ENCODE measurements around the gene CLCN1. TPM values are rescaled to one million over a fixed set of nuclear protein-coding genes. Genes with fewer than 3 reads are reported as not detected.

Gene CLCN1
- total RNA-seq, 1 experiment from 2014 or later: not detected

DNA sequence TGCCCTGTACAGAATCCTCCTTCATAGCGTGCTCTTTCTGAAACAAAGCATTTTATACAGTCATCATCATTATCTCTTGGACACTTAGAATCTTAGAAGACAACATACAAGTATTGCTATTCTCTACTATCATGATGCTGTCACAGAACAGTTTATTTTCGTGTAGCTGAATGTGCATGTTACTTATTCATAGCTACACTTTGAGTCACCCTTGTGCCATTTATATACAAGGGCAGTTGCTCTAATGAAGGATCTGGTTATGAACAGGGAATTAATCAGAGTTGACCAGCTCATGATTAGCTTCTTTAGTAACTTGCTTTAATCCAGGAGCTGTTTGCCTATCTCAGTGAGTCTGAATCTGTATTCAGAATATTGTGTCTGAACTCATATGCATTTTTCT lies 16.6 kb upstream of the CLCN1 start:
- DNase-seq (ENCODE audit: unreplicated experiment): no peak
- TF ChIP-seq, protein P1, sequence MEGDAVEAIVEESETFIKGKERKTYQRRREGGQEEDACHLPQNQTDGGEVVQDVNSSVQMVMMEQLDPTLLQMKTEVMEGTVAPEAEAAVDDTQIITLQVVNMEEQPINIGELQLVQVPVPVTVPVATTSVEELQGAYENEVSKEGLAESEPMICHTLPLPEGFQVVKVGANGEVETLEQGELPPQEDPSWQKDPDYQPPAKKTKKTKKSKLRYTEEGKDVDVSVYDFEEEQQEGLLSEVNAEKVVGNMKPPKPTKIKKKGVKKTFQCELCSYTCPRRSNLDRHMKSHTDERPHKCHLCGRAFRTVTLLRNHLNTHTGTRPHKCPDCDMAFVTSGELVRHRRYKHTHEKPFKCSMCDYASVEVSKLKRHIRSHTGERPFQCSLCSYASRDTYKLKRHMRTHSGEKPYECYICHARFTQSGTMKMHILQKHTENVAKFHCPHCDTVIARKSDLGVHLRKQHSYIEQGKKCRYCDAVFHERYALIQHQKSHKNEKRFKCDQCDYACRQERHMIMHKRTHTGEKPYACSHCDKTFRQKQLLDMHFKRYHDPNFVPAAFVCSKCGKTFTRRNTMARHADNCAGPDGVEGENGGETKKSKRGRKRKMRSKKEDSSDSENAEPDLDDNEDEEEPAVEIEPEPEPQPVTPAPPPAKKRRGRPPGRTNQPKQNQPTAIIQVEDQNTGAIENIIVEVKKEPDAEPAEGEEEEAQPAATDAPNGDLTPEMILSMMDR (IDR thresholded peaks at IDR 0.05; ENCODE audit: unreplicated experiment): no peak
- ChIA-PET CTCF (interaction anchor here (0.5 to 3.3 kb wide), 34 partner anchors 9 to 1269 kb away, joined by 3 to 30 read pairs (median 4); partner anchors contain the start of genes CASP2, CLCN1 and GSTK1), POLR2A (interaction anchor here (0.7 to 1.0 kb wide), 2 partner anchors 10 to 742 kb away, joined by 3 to 5 read pairs; no protein-coding TSS in a partner anchor)
- intact Hi-C loops (cut with micrococcal nuclease): no loop called here
- Mint-ChIP-seq H3K4me3 (ENCODE audit: unreplicated experiment) (no peak overlapping the region), H3K36me3 (ENCODE audit: insufficient read depth, unreplicated experiment) (peaks cover 84% of the 10 kb centered on the region), H3K4me1 (ENCODE audit: insufficient read depth, unreplicated experiment) (peaks cover 13% of the 10 kb centered on the region), H3K9me3 (ENCODE audit: unreplicated experiment) (no peaks in the 10 kb centered on the region), H3K27me3 (ENCODE audit: insufficient read depth, unreplicated experiment) (no peaks in the 10 kb centered on the region), H3K27ac (ENCODE audit: low read depth, unreplicated experiment) (no peak overlapping the region)
- no TSS peak for BruUV-seq (replicated peaks)

DNA sequence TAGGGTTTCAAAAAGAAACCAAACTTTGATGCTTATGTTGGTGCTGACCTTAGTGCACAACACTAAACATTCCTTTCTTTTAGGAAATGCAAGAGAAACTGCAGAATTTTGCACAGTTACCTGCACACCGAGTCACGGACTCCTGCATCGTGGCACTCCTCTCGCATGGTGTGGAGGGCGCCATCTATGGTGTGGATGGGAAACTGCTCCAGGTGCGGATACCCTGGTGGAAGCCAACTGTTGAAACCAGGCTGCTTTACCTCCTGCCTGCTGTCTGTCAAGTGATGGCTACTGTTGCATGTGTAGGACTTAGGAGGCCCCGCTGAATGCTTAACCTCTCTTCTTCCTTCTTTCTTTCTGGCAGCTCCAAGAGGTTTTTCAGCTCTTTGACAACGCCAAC lies 16.1 kb upstream of the CLCN1 start:
- BruUV-seq (replicated peaks): no TSS peak
- Mint-ChIP-seq H3K9me3 (ENCODE audit: unreplicated experiment) (no peaks in the 10 kb centered on the region), H3K4me1 (ENCODE audit: insufficient read depth, unreplicated experiment) (peaks cover 13% of the 10 kb centered on the region), H3K36me3 (ENCODE audit: insufficient read depth, unreplicated experiment) (peaks cover 84% of the 10 kb centered on the region), H3K4me3 (ENCODE audit: unreplicated experiment) (no peak overlapping the region), H3K27ac (ENCODE audit: low read depth, unreplicated experiment) (no peak overlapping the region), H3K27me3 (ENCODE audit: insufficient read depth, unreplicated experiment) (no peaks in the 10 kb centered on the region)
- CTCF ChIA-PET: interaction anchor here (0.5 to 3.3 kb wide), 33 partner anchors 9 to 1269 kb away, joined by 3 to 30 read pairs (median 4); partner anchors contain the start of genes CASP2, CLCN1 and GSTK1
- intact Hi-C loops (cut with micrococcal nuclease): loop anchor here (2.0 kb wide), 1 partner anchor 59 kb away; no protein-coding TSS in a partner anchor
- TF ChIP-seq, protein P1 (IDR thresholded peaks at IDR 0.05; ENCODE audit: unreplicated experiment): peak; percentile 43
- peak; percentile 45 for DNase-seq (ENCODE audit: unreplicated experiment)
- POLR2A ChIA-PET: no interaction called here

DNA sequence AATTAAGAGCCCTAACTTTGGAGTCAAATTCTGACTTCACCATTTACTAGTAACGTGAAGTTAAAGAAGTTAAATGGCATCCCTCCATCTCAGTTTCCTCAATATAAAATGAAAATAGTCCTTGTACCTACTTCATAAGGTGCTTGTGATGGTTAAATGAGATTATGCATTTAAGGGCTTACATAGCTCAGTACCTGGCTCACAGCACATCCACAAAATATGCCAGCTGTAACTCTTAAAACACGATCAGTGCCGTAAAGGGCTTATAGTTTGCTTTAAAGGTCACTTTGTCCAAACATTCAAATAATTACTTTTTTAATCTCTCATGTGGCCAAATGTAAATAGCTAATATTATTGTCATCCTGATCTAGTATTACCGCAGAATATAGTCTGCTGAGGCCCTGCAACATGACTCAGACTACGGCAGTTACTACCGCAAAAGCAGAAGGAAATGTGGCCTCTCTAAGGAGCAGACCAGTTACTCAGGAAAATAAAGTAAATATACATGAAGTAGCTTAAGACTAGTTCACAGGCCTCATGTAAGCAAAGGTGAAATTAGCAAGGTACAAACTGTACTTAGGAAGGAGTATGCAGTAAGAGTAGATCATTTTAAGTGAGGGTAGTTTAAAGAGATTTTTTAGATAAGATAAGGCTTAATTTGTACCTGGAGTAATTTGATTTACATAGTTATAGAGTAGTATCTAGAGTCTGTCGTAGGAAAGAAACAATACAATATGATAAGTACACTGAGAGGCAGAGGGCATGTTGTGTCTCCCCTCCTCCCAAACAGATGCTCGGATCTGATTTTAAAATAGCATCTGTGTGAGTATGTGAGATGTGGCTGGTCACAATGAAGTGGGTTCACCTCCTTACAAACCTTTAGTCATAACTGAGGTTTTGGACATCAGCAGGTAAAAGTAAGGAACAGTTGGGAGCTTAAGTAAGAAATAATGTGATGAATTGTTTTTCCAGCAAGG lies 14.7 kb upstream of the CLCN1 start:
- POLR2A ChIA-PET: interaction anchor here (1.3 to 1.7 kb wide), 3 partner anchors 9 to 13 kb away, joined by 3 to 6 read pairs (median 6); partner anchors contain the start of gene CASP2
- H3K9me3 Mint-ChIP-seq (ENCODE audit: unreplicated experiment): no peaks in the 10 kb centered on the region
- TF ChIP-seq, protein P1 (IDR thresholded peaks at IDR 0.05; ENCODE audit: unreplicated experiment): no peak
- intact Hi-C loops (cut with micrococcal nuclease): loop anchor here (2.0 kb wide), 1 partner anchor 60 kb away; no protein-coding TSS in a partner anchor
- H3K27me3 Mint-ChIP-seq (ENCODE audit: insufficient read depth, unreplicated experiment): no peaks in the 10 kb centered on the region
- CTCF ChIA-PET: interaction anchor here (0.7 to 3.3 kb wide), 7 partner anchors 11 to 212 kb away, joined by 3 to 30 read pairs (median 3); no protein-coding TSS in a partner anchor
- DNase-seq (ENCODE audit: unreplicated experiment): no peak
- peaks cover 84% of the 10 kb centered on the region for H3K36me3 Mint-ChIP-seq (ENCODE audit: insufficient read depth, unreplicated experiment)
- no peak overlapping the region for H3K4me3 Mint-ChIP-seq (ENCODE audit: unreplicated experiment)
- H3K4me1 Mint-ChIP-seq (ENCODE audit: insufficient read depth, unreplicated experiment): peaks cover 4% of the 10 kb centered on the region
- no TSS peak for BruUV-seq (replicated peaks)
- no peak overlapping the region for H3K27ac Mint-ChIP-seq (ENCODE audit: low read depth, unreplicated experiment)

DNA sequence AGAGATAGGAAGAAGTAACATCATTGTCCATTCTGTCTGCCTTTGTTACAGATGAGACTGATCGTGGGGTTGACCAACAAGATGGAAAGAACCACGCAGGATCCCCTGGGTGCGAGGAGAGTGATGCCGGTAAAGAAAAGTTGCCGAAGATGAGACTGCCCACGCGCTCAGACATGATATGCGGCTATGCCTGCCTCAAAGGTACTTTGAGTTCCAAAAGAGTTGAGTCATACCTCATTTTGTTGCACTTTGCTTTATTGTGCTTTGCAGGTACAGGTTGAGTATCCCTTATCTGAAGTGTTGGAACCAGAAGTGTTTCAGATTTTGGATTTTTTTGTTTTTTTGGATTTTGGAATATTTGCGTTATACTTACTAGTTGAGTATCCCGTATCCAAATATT lies 12.2 kb upstream of the CLCN1 start:
- TF ChIP-seq, protein P1 (IDR thresholded peaks at IDR 0.05; ENCODE audit: unreplicated experiment): no peak
- intact Hi-C loops (cut with micrococcal nuclease): no loop called here
- Mint-ChIP-seq H3K4me3 (ENCODE audit: unreplicated experiment) (no peak overlapping the region), H3K4me1 (ENCODE audit: insufficient read depth, unreplicated experiment) (no peaks in the 10 kb centered on the region), H3K27ac (ENCODE audit: low read depth, unreplicated experiment) (no peak overlapping the region), H3K36me3 (ENCODE audit: insufficient read depth, unreplicated experiment) (peaks cover 80% of the 10 kb centered on the region), H3K9me3 (ENCODE audit: unreplicated experiment) (no peaks in the 10 kb centered on the region), H3K27me3 (ENCODE audit: insufficient read depth, unreplicated experiment) (no peaks in the 10 kb centered on the region)
- POLR2A ChIA-PET: no interaction called here
- peak; percentile 26 for DNase-seq (ENCODE audit: unreplicated experiment)
- CTCF ChIA-PET: interaction anchor here (0.7 to 3.7 kb wide), 2 partner anchors 63 to 64 kb away, joined by 3 to 30 read pairs; no protein-coding TSS in a partner anchor
- no TSS peak for BruUV-seq (replicated peaks)

All from MCF 10A (cell line).